HEK293 (cell line): ENCODE results near the gene ITGB5.

Source experiments
- CTCF ChIA-PET: fragments of 350-600 bp; formaldehyde crosslinking; extraction: SDS; loops from one replicate; lab custom pipeline; 2021; ENCODE audit warnings: antibody characterized with exemption; lab: Yijun Ruan, JAX
- POLR2A ChIA-PET: fragments of 300-600 bp; formaldehyde crosslinking; extraction: SDS; loops from one replicate; lab custom pipeline; 2020; ENCODE audit warnings: antibody characterized with exemption, inconsistent platforms; lab: Yijun Ruan, JAX
- H3K27ac ChIP-seq: fragments of 200-500 bp; sonication (Bioruptor generic); 2 replicates; pipeline ENCODE4 v1.5.1; 2014; ENCODE audit warnings: low read depth, low read length, control low read depth, inconsistent platforms; ENCODE audit errors: extremely low read depth
- H3K36me3 ChIP-seq, 2 experiments: fragments of 200-500 bp in 1 of 2; sonication (Bioruptor generic) in 1 of 2; 1 replicate in 1 of 2; 2 replicates in 1 of 2; pipeline ENCODE4 v1.5.1; 2014 to 2017; ENCODE audit warnings: inconsistent platforms in 2 of 2, low read length in 2 of 2; ENCODE audit not compliant: control insufficient read depth in 2 of 2, insufficient read depth in 1 of 2
- H3K4me1 ChIP-seq: fragments of 200-500 bp; sonication (Bioruptor generic); 2 replicates; pipeline ENCODE4 v1.5.1; 2014; ENCODE audit warnings: mild to moderate bottlenecking, low read length, inconsistent platforms; ENCODE audit not compliant: control insufficient read depth, insufficient read depth
- H3K4me3 ChIP-seq: 2 replicates; pipeline ENCODE4 v1.5.1; 2011; ENCODE audit warnings: low read depth, mild to moderate bottlenecking, control low read depth, low read length, moderate library complexity
- H3K9me3 ChIP-seq: fragments of 200-500 bp; sonication (Bioruptor generic); 2 replicates; pipeline ENCODE4 v1.5.1; 2014; ENCODE audit warnings: low read depth, low read length, inconsistent platforms; ENCODE audit not compliant: control insufficient read depth, insufficient read depth
- GLIS2 ChIP-seq: fragments of 450-650 bp; formaldehyde crosslinking; IDR thresholded peaks from 2 replicates; pipeline ENCODE4 v1.5.1; 2016; ENCODE audit warnings: missing biosample characterization, missing genetic modification characterization
- KLF1 ChIP-seq: fragments of 450-650 bp; formaldehyde crosslinking; IDR thresholded peaks from 2 replicates; pipeline ENCODE4 v1.5.1; 2016; ENCODE audit warnings: missing biosample characterization, missing genetic modification characterization
- KLF9 ChIP-seq: fragments of 450-650 bp; formaldehyde crosslinking; IDR thresholded peaks from 2 replicates; pipeline ENCODE4 v1.5.1; 2016; ENCODE audit warnings: missing biosample characterization, missing genetic modification characterization, low read depth
- REPIN1 ChIP-seq: fragments of 450-650 bp; formaldehyde crosslinking; IDR thresholded peaks from 2 replicates; pipeline ENCODE4 v1.5.1; 2017; ENCODE audit warnings: missing biosample characterization, missing genetic modification characterization, low read depth
- ZBTB1 ChIP-seq: fragments of 450-650 bp; formaldehyde crosslinking; IDR thresholded peaks from 2 replicates; pipeline ENCODE4 v1.5.1; 2016; ENCODE audit warnings: missing biosample characterization, missing genetic modification characterization
- ZBTB6 ChIP-seq: fragments of 450-650 bp; formaldehyde crosslinking; IDR thresholded peaks from 2 replicates; pipeline ENCODE4 v1.5.1; 2017; ENCODE audit warnings: missing biosample characterization, missing genetic modification characterization
- ZBTB8A ChIP-seq: fragments of 450-650 bp; formaldehyde crosslinking; IDR thresholded peaks from 2 replicates; pipeline ENCODE4 v1.5.1; 2016; ENCODE audit warnings: missing biosample characterization, missing genetic modification characterization
- ZFP3 ChIP-seq: fragments of 450-650 bp; formaldehyde crosslinking; IDR thresholded peaks from 2 replicates; pipeline ENCODE4 v1.5.1; 2016; ENCODE audit warnings: low read depth, missing biosample characterization, missing genetic modification characterization
- ZNF112 ChIP-seq: fragments of 450-650 bp; formaldehyde crosslinking; IDR thresholded peaks from 2 replicates; pipeline ENCODE4 v1.5.0; 2017; ENCODE audit warnings: missing biosample characterization, missing genetic modification characterization
- ZNF16 ChIP-seq: fragments of 450-650 bp; formaldehyde crosslinking; IDR thresholded peaks from 2 replicates; pipeline ENCODE4 v1.5.1; 2016; ENCODE audit warnings: low read depth, missing biosample characterization, missing genetic modification characterization
- ZNF202 ChIP-seq: fragments of 450-650 bp; formaldehyde crosslinking; IDR thresholded peaks from 2 replicates; pipeline ENCODE4 v1.5.1; 2016; ENCODE audit warnings: missing biosample characterization, missing genetic modification characterization, borderline replicate concordance
- ZNF221 ChIP-seq: fragments of 450-650 bp; formaldehyde crosslinking; IDR thresholded peaks from 2 replicates; pipeline ENCODE4 v1.5.1; 2017; ENCODE audit warnings: missing biosample characterization, missing genetic modification characterization, borderline replicate concordance
- ZNF266 ChIP-seq: fragments of 450-650 bp; formaldehyde crosslinking; IDR thresholded peaks from 2 replicates; pipeline ENCODE4 v1.5.1; 2016; ENCODE audit warnings: missing biosample characterization, missing genetic modification characterization, low read depth
- ZNF324 ChIP-seq: fragments of 450-650 bp; formaldehyde crosslinking; IDR thresholded peaks from 2 replicates; pipeline ENCODE4 v1.5.1; 2016; ENCODE audit warnings: missing biosample characterization, missing genetic modification characterization
- ZNF354C ChIP-seq: fragments of 450-650 bp; formaldehyde crosslinking; IDR thresholded peaks from 2 replicates; pipeline ENCODE4 v1.5.1; 2016; ENCODE audit warnings: missing biosample characterization, missing genetic modification characterization, low read depth, borderline replicate concordance
- ZNF362 ChIP-seq: fragments of 450-650 bp; formaldehyde crosslinking; IDR thresholded peaks from 2 replicates; pipeline ENCODE4 v1.5.1; 2016; ENCODE audit warnings: missing biosample characterization, missing genetic modification characterization
- ZNF423 ChIP-seq: fragments of 450-650 bp; formaldehyde crosslinking; IDR thresholded peaks from 2 replicates; pipeline ENCODE4 v1.5.1; 2016; ENCODE audit warnings: missing biosample characterization, missing genetic modification characterization
- ZNF501 ChIP-seq: fragments of 450-650 bp; formaldehyde crosslinking; IDR thresholded peaks from 2 replicates; pipeline ENCODE4 v1.5.1; 2016; ENCODE audit warnings: missing biosample characterization, missing genetic modification characterization
- ZNF560 ChIP-seq: fragments of 450-650 bp; formaldehyde crosslinking; IDR thresholded peaks from 2 replicates; pipeline ENCODE4 v1.5.1; 2017; ENCODE audit warnings: missing biosample characterization, missing genetic modification characterization, borderline replicate concordance
- ZNF596 ChIP-seq: fragments of 450-650 bp; IDR thresholded peaks from 2 replicates; pipeline ENCODE4 v1.5.0; 2018; ENCODE audit warnings: missing biosample characterization, mild to moderate bottlenecking, missing genetic modification characterization, moderate library complexity
- ZNF600 ChIP-seq: fragments of 450-650 bp; formaldehyde crosslinking; IDR thresholded peaks from 2 replicates; pipeline ENCODE4 v1.5.1; 2016; ENCODE audit warnings: missing biosample characterization, missing genetic modification characterization
- ZNF624 ChIP-seq: fragments of 450-650 bp; formaldehyde crosslinking; IDR thresholded peaks from 2 replicates; pipeline ENCODE4 v1.5.1; 2017; ENCODE audit warnings: missing biosample characterization, missing genetic modification characterization
- ZNF626 ChIP-seq: fragments of 450-650 bp; sonication (Bioruptor Pico); formaldehyde crosslinking; IDR thresholded peaks from 2 replicates; pipeline ENCODE4 v1.5.1; 2018; ENCODE audit warnings: missing biosample characterization, missing genetic modification characterization, inconsistent platforms
- ZNF704 ChIP-seq: fragments of 450-650 bp; formaldehyde crosslinking; IDR thresholded peaks from 2 replicates; pipeline ENCODE4 v1.5.1; 2016; ENCODE audit warnings: missing biosample characterization, missing genetic modification characterization
- ZNF768 ChIP-seq: fragments of 450-650 bp; formaldehyde crosslinking; IDR thresholded peaks from 2 replicates; pipeline ENCODE4 v1.5.1; 2018; ENCODE audit warnings: missing biosample characterization, mild to moderate bottlenecking, missing genetic modification characterization
- TF ChIP-seq, protein P1 (sequence below): fragments of 450-650 bp; formaldehyde crosslinking; IDR thresholded peaks from 2 replicates; pipeline ENCODE4 v1.5.1; 2016; ENCODE audit warnings: missing biosample characterization, missing genetic modification characterization, low read depth
- TF ChIP-seq, protein P2 (sequence below): fragments of 450-650 bp; formaldehyde crosslinking; IDR thresholded peaks from 2 replicates; pipeline ENCODE4 v1.5.1; 2016; ENCODE audit warnings: missing biosample characterization, missing genetic modification characterization, borderline replicate concordance

Gene ITGB5

GRCh38 chr3:124823648-124824047 lies 63.5 kb downstream of the ITGB5 start:
- Histone ChIP-seq H3K27ac (no peak overlapping the region), H3K9me3 (no peaks in the 10 kb centered on the region), H3K4me3 (no peak overlapping the region), H3K4me1 (0 out of 2 replicates have a peak, but pooled peaks cover 2% of the 10 kb centered on the region)
- POLR2A ChIA-PET: no interaction called here
- TF ChIP-seq ZNF704 (no peak), ZNF423 (tag by site-specific recombination) (no peak), REPIN1 (tag by site-specific recombination) (no peak), ZNF16 (tag by site-specific recombination) (no peak), ZNF266 (no peak), ZNF221 (tag by site-specific recombination) (no peak), ZBTB6 (tag by site-specific recombination) (no peak), KLF1 (no peak), ZNF324 (tag by site-specific recombination) (no peak), ZNF626 (tag by site-specific recombination) (no peak), ZNF354C (tag by site-specific recombination) (no peak), KLF9 (no peak), ZNF112 (tag by site-specific recombination) (no peak), GLIS2 (tag by site-specific recombination) (no peak), ZNF600 (tag by site-specific recombination) (no peak)
- TF ChIP-seq, all 188 proteins: peak for 0
- CTCF ChIA-PET: interaction anchor here (0.6 to 1.2 kb wide), 3 partner anchors 11 to 104 kb away, joined by 3 read pairs; no protein-coding TSS in a partner anchor
- H3K36me3 ChIP-seq: peaks cover 0 to 6% of the 10 kb centered on the region in 2 experiments; a peak in 1 of 3 replicates

GRCh38 chr3:124823206-124823605 lies 64.0 kb downstream of the ITGB5 start:
- Histone ChIP-seq H3K4me3 (no peak overlapping the region), H3K4me1 (0 out of 2 replicates have a peak, but pooled peaks cover 2% of the 10 kb centered on the region), H3K27ac (no peak overlapping the region), H3K36me3 (peaks cover 0 to 6% of the 10 kb centered on the region in 2 experiments; a peak in 1 of 3 replicates), H3K9me3 (no peaks in the 10 kb centered on the region)
- CTCF ChIA-PET: interaction anchor here (1.1 kb wide), 1 partner anchor 10 kb away, joined by 3 read pairs; no protein-coding TSS in a partner anchor
- POLR2A ChIA-PET: no interaction called here
- TF ChIP-seq ZNF768 (no peak), ZNF596 (tag by site-specific recombination) (no peak), ZNF624 (tag by site-specific recombination) (no peak), ZNF362 (tag by site-specific recombination) (no peak), ZNF501 (tag by site-specific recombination) (no peak), ZFP3 (tag by site-specific recombination) (no peak)

DNA sequence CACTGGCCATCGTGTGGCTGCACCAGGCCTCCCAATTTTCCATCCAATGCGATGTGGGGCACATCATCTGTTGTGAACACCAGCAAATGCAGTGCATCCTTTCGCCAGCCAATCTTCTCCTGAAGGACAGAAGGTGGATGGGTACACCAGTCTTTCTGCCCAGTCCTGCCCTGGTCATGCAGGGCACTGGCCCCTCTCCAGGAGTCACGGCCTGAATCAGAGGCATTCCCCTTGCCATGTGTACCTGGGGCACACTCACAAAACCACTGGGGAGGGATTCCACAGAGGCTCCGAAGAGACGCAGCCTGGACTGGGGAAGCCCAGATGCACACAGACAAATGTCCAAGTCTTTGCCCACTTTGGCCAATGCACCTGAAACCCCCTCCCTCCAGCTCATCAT lies 65.8 kb downstream of the ITGB5 start:
- CTCF ChIA-PET: no interaction called here
- Histone ChIP-seq H3K4me3 (no peak overlapping the region), H3K4me1 (no peaks in the 10 kb centered on the region), H3K9me3 (no peaks in the 10 kb centered on the region), H3K36me3 (peaks cover 0 to 17% of the 10 kb centered on the region in 2 experiments; a peak in 1 of 3 replicates), H3K27ac (no peak overlapping the region)
- POLR2A ChIA-PET: no interaction called here
- TF ChIP-seq ZBTB8A (no peak), ZNF560 (no peak), ZBTB1 (tag by site-specific recombination) (no peak), ZNF202 (tag by site-specific recombination) (no peak)
- TF ChIP-seq, protein P1, sequence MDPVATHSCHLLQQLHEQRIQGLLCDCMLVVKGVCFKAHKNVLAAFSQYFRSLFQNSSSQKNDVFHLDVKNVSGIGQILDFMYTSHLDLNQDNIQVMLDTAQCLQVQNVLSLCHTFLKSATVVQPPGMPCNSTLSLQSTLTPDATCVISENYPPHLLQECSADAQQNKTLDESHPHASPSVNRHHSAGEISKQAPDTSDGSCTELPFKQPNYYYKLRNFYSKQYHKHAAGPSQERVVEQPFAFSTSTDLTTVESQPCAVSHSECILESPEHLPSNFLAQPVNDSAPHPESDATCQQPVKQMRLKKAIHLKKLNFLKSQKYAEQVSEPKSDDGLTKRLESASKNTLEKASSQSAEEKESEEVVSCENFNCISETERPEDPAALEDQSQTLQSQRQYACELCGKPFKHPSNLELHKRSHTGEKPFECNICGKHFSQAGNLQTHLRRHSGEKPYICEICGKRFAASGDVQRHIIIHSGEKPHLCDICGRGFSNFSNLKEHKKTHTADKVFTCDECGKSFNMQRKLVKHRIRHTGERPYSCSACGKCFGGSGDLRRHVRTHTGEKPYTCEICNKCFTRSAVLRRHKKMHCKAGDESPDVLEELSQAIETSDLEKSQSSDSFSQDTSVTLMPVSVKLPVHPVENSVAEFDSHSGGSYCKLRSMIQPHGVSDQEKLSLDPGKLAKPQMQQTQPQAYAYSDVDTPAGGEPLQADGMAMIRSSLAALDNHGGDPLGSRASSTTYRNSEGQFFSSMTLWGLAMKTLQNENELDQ (tag by site-specific recombination): no peak
- TF ChIP-seq, protein P2, sequence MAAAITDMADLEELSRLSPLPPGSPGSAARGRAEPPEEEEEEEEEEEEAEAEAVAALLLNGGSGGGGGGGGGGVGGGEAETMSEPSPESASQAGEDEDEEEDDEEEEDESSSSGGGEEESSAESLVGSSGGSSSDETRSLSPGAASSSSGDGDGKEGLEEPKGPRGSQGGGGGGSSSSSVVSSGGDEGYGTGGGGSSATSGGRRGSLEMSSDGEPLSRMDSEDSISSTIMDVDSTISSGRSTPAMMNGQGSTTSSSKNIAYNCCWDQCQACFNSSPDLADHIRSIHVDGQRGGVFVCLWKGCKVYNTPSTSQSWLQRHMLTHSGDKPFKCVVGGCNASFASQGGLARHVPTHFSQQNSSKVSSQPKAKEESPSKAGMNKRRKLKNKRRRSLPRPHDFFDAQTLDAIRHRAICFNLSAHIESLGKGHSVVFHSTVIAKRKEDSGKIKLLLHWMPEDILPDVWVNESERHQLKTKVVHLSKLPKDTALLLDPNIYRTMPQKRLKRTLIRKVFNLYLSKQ (tag by site-specific recombination): no peak
